Mesendoderm (in vitro differentiated cells): ENCODE results near the gene SNPH.

Source experiments
- DNase-seq: peaks from one replicate; pipeline ENCODE4 v3.0.0; 2013
- H2AK5ac ChIP-seq: 2 replicates; pipeline ENCODE4 v1.6.1; 2013; ENCODE audit warnings: low read length, inconsistent platforms
- H2BK120ac ChIP-seq: 2 replicates; pipeline ENCODE4 v1.6.1; 2013; ENCODE audit warnings: low read depth, mild to moderate bottlenecking, low read length, moderate library complexity, mixed read lengths
- H2BK15ac ChIP-seq: replicated peaks from 2 replicates; pipeline ENCODE4 v1.6.1; 2013; ENCODE audit warnings: low read depth, mild to moderate bottlenecking, moderate library complexity
- H2BK5ac ChIP-seq: 2 replicates; pipeline ENCODE4 v1.6.1; 2013; ENCODE audit warnings: low read length, inconsistent platforms
- H3K18ac ChIP-seq: 2 replicates; pipeline ENCODE4 v1.6.1; 2013; ENCODE audit warnings: mild to moderate bottlenecking, low read length, mixed read lengths
- H3K23ac ChIP-seq: one replicate; pipeline ENCODE4 v1.6.1; 2013; ENCODE audit warnings: low read length
- H3K27ac ChIP-seq: 2 replicates; pipeline ENCODE4 v1.5.1; 2013; ENCODE audit warnings: low read depth, mild to moderate bottlenecking, inconsistent platforms, low read length, moderate library complexity
- H3K27me3 ChIP-seq: 2 replicates; pipeline ENCODE4 v1.6.1; 2013; ENCODE audit warnings: low read length, control low read depth, mild to moderate bottlenecking, inconsistent platforms; ENCODE audit not compliant: insufficient read depth, poor library complexity
- H3K36me3 ChIP-seq: 2 replicates; pipeline ENCODE4 v1.6.1; 2013; ENCODE audit warnings: low read length, inconsistent platforms; ENCODE audit not compliant: control insufficient read depth, insufficient read depth
- H3K4ac ChIP-seq: one replicate; pipeline ENCODE4 v1.6.1; 2013; ENCODE audit warnings: low read depth, mild to moderate bottlenecking, low read length, moderate library complexity
- H3K4me1 ChIP-seq: 2 replicates; pipeline ENCODE4 v1.6.1; 2013; ENCODE audit warnings: low read depth, low read length, inconsistent platforms; ENCODE audit not compliant: control insufficient read depth
- H3K4me2 ChIP-seq: 2 replicates; pipeline ENCODE4 v1.6.1; 2013; ENCODE audit warnings: low read length
- H3K4me3 ChIP-seq: 2 replicates; pipeline ENCODE4 v1.5.1; 2013; ENCODE audit warnings: mild to moderate bottlenecking, low read length
- H3K56ac ChIP-seq: one replicate; pipeline ENCODE4 v1.6.1; 2013; ENCODE audit warnings: low read length
- H3K79me1 ChIP-seq: 2 replicates; pipeline ENCODE4 v1.6.1; 2013; ENCODE audit warnings: low read length, inconsistent platforms
- H3K79me2 ChIP-seq: 2 replicates; pipeline ENCODE4 v1.6.1; 2013; ENCODE audit warnings: mild to moderate bottlenecking, low read length; ENCODE audit not compliant: control insufficient read depth, insufficient read depth
- H3K9ac ChIP-seq: 2 replicates; pipeline ENCODE4 v1.6.1; 2013; ENCODE audit warnings: low read length, inconsistent platforms
- H4K5ac ChIP-seq: one replicate; pipeline ENCODE4 v1.6.1; 2013; ENCODE audit warnings: low read length
- H4K8ac ChIP-seq: one replicate; pipeline ENCODE4 v1.6.1; 2013; ENCODE audit warnings: low read depth, mild to moderate bottlenecking, control low read depth, low read length, moderate library complexity
- whole genome bisulfite sequencing: extraction: QIAGEN DNeasy Blood & Tissue Kit; methylation state at CpG from one replicate; pipeline ENCODE4 v1.1.7; 2013; ENCODE audit warnings: low lambda C conversion rate, missing lambda C conversion rate; ENCODE audit not compliant: insufficient coverage; ENCODE audit errors: extremely low coverage; 5-methylcytosine and 5-hydroxymethylcytosine counted together

SNPH gene

GRCh38 chr20:1331801-1332453 lies 65.8 kb downstream of the SNPH start:
- no peak overlapping the region for H3K23ac ChIP-seq

GRCh38 chr20:1332749-1333300 lies 66.7 kb downstream of the SNPH start:
- Histone ChIP-seq H3K4me1 (no peaks in the 10 kb centered on the region), H4K5ac (no peak overlapping the region), H3K4ac (no peak overlapping the region), H3K27ac (no peak overlapping the region), H3K23ac (no peak overlapping the region), H3K79me1 (peaks cover 26% of the 10 kb centered on the region), H2BK15ac (no peak overlapping the region), H3K9ac (no peak overlapping the region), H3K56ac (no peak overlapping the region), H3K4me3 (no peak overlapping the region), H2AK5ac (no peak overlapping the region), H4K8ac (no peak overlapping the region), H3K27me3 (no peaks in the 10 kb centered on the region), H2BK5ac (no peak overlapping the region), H3K4me2 (no peak overlapping the region), H3K18ac (no peak overlapping the region), H2BK120ac (no peak overlapping the region), H3K36me3 (no peaks in the 10 kb centered on the region), H3K79me2 (peaks cover 13% of the 10 kb centered on the region)
- no peak for DNase-seq
- WGBS = no CpG with 5 or more reads among the region's 2 CpGs

More at GRCh38 chr20:1331801-1332453, 65.8 kb downstream of the SNPH start:
- DNase-seq = no peak
- Histone ChIP-seq H3K79me1 (peaks cover 33% of the 10 kb centered on the region), H3K27ac (no peak overlapping the region), H2BK120ac (no peak overlapping the region), H4K5ac (no peak overlapping the region), H3K79me2 (peaks cover 16% of the 10 kb centered on the region), H3K4me3 (no peak overlapping the region), H3K56ac (no peak overlapping the region), H3K36me3 (no peaks in the 10 kb centered on the region), H2AK5ac (no peak overlapping the region), H3K4me2 (no peak overlapping the region), H3K18ac (no peak overlapping the region), H3K9ac (no peak overlapping the region), H4K8ac (no peak overlapping the region), H3K27me3 (no peaks in the 10 kb centered on the region), H2BK15ac (no peak overlapping the region), H3K4ac (no peak overlapping the region), H3K4me1 (no peaks in the 10 kb centered on the region), H2BK5ac (no peak overlapping the region)
- WGBS = no CpG with 5 or more reads among the region's 6 CpGs

DNA sequence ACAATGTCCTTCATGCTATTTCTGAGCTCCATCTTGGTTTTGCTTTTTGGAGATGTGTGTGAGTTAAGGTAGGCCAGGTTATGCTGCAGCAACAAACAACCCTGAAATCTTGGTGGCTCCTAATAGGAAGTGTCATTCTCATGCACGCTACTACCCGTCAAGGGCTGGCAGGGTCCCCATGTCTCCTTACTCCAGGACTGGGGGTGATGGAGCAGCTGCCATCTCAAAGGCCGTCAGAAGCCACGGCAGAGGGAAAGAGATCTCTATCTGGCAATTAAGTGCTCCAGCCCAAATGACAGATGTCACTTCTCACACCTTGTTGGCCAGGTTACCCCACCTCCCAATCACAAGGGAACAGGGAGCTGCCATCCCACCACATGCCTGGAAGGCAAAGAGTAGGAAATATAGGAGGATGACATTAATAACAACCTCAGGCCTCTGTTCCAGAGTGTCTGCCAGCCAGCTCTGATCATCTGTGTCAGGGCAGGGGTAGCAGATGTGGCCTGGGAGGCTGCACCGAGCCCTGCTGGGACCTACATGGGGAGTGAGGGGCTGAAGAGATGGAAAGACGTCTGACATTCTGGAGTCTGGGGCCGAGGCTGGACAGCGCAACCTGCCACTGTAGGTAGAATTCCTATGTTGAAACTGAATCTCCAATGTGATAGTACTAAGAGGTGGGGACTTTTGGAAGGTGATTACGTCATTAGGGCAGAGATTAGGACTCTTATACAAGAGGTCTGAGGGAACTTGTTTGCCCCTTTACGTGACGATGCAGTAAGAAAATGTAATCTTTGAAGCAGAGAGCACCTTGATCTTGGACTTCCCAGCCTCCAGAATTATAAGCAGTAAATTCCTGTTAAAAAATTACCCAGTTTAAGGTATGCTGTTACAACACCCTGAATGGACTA lies 67.6 kb downstream of the SNPH start:
- Histone ChIP-seq H3K56ac (no peak overlapping the region), H4K8ac (no peak overlapping the region), H3K4me1 (no peaks in the 10 kb centered on the region), H3K79me1 (peaks cover 19% of the 10 kb centered on the region), H3K4ac (no peak overlapping the region), H4K5ac (no peak overlapping the region), H2BK5ac (no peak overlapping the region), H3K9ac (no peak overlapping the region), H3K27ac (no peak overlapping the region), H3K27me3 (no peaks in the 10 kb centered on the region), H2BK15ac (no peak overlapping the region), H3K4me3 (no peak overlapping the region), H3K36me3 (no peaks in the 10 kb centered on the region), H3K23ac (no peak overlapping the region), H3K4me2 (no peak overlapping the region), H3K79me2 (peaks cover 8% of the 10 kb centered on the region), H2BK120ac (no peak overlapping the region), H3K18ac (no peak overlapping the region), H2AK5ac (no peak overlapping the region)
- no peak for DNase-seq
- WGBS = no CpG with 5 or more reads among the region's 11 CpGs

- Histone ChIP-seq H4K8ac (no peak overlapping the region), H4K5ac (no peak overlapping the region), H3K9ac (no peak overlapping the region), H3K4ac (no peak overlapping the region), H3K4me2 (no peak overlapping the region), H3K36me3 (no peaks in the 10 kb centered on the region), H3K18ac (no peak overlapping the region), H3K27ac (no peak overlapping the region), H2AK5ac (no peak overlapping the region), H3K79me2 (peaks cover 3% of the 10 kb centered on the region), H3K4me3 (no peak overlapping the region), H2BK120ac (no peak overlapping the region), H3K27me3 (no peaks in the 10 kb centered on the region), H3K4me1 (no peaks in the 10 kb centered on the region), H3K79me1 (peaks cover 13% of the 10 kb centered on the region), H2BK5ac (no peak overlapping the region), H3K56ac (no peak overlapping the region), H2BK15ac (no peak overlapping the region), H3K23ac (no peak overlapping the region)
- no peak for DNase-seq
- WGBS = no CpG with 5 or more reads among the region's 4 CpGs
Measured at GRCh38 chr20:1334370-1334731, 68.3 kb downstream of the SNPH start.

DNA sequence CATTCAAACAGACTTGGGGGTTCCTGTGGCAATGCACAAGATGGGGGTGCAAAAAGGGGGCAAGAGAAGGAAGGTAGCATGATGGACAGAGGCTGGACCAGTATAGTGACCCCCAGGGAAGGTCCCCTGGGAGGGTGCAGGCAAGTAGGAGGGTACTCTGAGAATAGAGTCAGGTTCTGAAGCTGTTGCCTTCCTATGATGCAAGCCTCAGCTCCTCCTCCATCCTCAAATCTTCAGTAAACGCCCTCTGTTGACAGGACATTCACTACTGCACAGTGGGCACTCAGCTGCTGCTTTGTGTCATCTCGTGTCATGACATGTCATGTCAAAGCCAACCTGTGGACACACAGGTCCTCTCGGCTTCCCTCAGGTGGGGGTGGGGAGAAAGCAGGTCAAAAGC lies 68.7 kb downstream of the SNPH start:
- peaks cover 12% of the 10 kb centered on the region for H3K79me1 ChIP-seq
- no peak overlapping the region for H4K8ac ChIP-seq
- H3K4me3 ChIP-seq = no peak overlapping the region
- no peak overlapping the region for H2BK5ac ChIP-seq
- H2AK5ac ChIP-seq = no peak overlapping the region
- no peak overlapping the region for H3K23ac ChIP-seq
- peak; percentile 44 for DNase-seq
- no peak overlapping the region for H3K4me2 ChIP-seq
- no CpG with 5 or more reads among the region's 3 CpGs for WGBS
- no peaks in the 10 kb centered on the region for H3K27me3 ChIP-seq
- H4K5ac ChIP-seq = no peak overlapping the region
- H3K36me3 ChIP-seq = no peaks in the 10 kb centered on the region
- H3K56ac ChIP-seq = no peak overlapping the region
- no peak overlapping the region for H2BK120ac ChIP-seq
- H3K4ac ChIP-seq = no peak overlapping the region
- no peaks in the 10 kb centered on the region for H3K4me1 ChIP-seq
- peaks cover 2% of the 10 kb centered on the region for H3K79me2 ChIP-seq
- H2BK15ac ChIP-seq = no peak overlapping the region
- H3K27ac ChIP-seq = no peak overlapping the region
- H3K18ac ChIP-seq = no peak overlapping the region
- no peak overlapping the region for H3K9ac ChIP-seq
